ENCODE measurements around the gene LZTR1.

DNA sequence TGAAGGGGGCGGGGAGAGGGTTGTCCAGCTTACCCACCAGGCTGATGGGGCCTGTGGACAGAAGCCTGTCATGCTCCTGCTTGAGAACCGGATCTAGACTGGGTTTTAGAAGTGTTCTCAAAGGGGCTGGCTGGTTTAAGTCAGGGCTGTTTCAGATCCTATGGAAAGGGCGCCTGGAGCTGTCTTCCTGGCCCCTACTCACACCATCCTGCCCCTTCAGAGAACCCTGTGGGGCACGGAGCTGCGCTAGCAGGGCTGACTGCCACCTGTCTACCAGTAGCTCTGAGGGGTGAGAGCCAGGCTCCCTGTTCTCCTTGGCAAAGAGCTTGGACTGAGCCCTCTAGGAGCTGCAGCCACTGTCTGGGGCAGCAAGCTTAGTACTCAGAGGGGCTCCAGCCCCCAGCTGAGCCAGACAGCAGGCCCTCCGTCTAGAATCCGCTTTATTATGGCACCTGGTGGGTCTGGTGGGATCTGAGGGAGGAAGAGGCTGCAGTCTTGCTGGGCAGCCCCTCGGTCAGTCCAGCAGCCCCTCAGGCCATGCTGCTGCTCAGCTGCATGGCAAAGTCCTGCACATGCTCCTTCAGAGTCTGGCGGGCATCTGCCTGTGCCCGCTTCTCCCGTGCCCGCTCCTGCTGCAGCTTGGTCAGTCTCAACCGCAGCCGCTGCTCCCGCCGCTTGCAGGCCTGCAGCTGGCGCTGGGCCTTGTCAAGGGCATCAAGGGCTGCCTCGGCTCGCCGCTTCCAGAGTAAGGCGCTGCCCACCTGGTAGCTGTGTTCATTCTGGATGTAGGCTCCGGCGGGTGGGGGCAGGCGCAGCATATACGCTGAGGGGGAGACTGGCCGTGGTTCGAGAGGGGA, 17.5 kb downstream of the LZTR1 start:
- TF ChIP-seq, protein P1, sequence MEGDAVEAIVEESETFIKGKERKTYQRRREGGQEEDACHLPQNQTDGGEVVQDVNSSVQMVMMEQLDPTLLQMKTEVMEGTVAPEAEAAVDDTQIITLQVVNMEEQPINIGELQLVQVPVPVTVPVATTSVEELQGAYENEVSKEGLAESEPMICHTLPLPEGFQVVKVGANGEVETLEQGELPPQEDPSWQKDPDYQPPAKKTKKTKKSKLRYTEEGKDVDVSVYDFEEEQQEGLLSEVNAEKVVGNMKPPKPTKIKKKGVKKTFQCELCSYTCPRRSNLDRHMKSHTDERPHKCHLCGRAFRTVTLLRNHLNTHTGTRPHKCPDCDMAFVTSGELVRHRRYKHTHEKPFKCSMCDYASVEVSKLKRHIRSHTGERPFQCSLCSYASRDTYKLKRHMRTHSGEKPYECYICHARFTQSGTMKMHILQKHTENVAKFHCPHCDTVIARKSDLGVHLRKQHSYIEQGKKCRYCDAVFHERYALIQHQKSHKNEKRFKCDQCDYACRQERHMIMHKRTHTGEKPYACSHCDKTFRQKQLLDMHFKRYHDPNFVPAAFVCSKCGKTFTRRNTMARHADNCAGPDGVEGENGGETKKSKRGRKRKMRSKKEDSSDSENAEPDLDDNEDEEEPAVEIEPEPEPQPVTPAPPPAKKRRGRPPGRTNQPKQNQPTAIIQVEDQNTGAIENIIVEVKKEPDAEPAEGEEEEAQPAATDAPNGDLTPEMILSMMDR (conservative IDR thresholded peaks at IDR 0.05; ENCODE audit: low read depth, low read length) = no peak
- TF ChIP-seq RAD21 (IDR thresholded peaks at IDR 0.05; ENCODE audit: low read length) (no peak), CEBPB (IDR thresholded peaks at IDR 0.05; ENCODE audit: low read depth, low read length) (no peak), MAFK (IDR thresholded peaks at IDR 0.05; ENCODE audit: low read depth, low read length) (no peak), MXI1 (IDR thresholded peaks at IDR 0.05; ENCODE audit: borderline replicate concordance, low read depth, low read length) (no peak), POLR2A (IDR thresholded peaks at IDR 0.05; ENCODE audit: low read depth, low read length) (no peak), CHD1 (IDR thresholded peaks at IDR 0.05; ENCODE audit: low read depth, low read length) (no peak)
- TF ChIP-seq, protein P2, sequence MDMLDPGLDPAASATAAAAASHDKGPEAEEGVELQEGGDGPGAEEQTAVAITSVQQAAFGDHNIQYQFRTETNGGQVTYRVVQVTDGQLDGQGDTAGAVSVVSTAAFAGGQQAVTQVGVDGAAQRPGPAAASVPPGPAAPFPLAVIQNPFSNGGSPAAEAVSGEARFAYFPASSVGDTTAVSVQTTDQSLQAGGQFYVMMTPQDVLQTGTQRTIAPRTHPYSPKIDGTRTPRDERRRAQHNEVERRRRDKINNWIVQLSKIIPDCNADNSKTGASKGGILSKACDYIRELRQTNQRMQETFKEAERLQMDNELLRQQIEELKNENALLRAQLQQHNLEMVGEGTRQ (IDR thresholded peaks at IDR 0.05; ENCODE audit: low read depth, low read length) = no peak
